EH (cell line): Measurements from ENCODE around the gene OXCT2.
A peak's percentile ranks its signal among the peaks of the same experiment; 100 is the strongest.
"Not testable (repeated sequence)": the region's sequence is repeated elsewhere in the genome, so short reads cannot be mapped to it uniquely, and the experiment has no call there.

ENCODE experiments used
- DNase-seq: peaks from one replicate; pipeline ENCODE4 v3.0.0-alpha.2; 2015; ENCODE audit warnings: low read depth

The OXCT2 gene

DNA sequence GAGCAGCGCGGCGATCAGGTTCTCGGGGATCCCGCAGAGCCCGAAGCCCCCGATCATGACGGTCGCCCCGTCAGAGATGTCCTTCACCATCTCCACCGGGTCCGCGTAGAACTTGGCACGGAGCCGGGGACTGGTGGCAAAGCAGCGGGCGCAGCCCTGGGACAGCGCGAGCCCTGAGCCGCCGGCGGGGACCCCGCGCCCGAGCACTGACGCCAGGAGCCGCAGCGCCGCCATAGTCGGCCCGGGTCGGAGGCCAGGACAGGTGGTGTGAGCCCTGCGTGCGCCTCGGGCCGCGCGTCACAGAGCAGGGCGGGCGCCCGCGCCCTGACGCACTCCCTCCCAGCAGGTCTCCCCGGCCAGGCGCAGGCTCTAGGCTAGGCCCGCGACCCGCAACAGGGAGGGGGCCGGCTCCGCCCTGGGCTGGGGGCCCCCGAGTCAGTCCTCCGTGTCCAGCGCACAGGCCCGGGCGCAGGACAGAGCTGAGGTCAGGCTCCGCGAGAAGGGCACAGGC, at the start of gene OXCT2:
OXCT2 (minus strand) TSS at position 327 of the 511 bp plus-strand sequence; CDS start at position 234, 93 bp downstream.
- DNase-seq: not testable (repeated sequence)

DNA sequence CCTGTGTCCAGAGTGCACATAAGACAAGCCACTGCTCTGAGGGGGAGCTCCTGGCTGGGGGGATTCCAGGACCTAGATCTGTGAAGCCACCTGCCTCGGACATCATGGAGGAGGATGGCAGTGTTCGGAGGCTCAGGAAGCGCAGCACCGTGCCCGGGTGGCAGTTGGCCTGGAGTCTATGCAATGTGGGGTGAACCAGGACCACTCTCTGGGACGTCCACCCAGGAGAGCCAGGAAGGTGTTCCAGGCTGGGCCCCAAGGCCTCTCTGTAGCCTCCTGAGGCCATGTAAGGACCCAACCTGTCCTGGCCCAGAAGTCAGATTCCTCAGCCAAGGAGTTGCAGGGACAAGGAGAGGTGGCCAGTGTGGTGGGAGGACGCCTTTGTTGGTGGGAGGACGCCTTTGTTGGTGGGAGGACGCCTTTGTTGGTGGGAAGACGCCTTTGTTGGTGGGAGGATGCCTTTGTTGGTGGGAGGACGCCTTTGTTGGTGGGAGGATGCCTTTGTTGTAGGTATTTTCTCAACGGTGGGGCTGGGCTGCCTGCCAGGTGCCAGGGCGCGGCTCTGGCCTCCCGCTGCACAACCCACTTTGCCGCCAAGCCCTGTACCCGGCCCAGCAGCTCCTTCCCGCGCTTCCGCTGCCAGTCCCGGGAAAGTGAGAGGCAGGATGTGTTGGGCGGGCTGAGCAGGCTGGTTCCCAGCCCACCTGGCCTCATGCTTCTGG, 48.1 kb upstream of the OXCT2 start:
- no peak for DNase-seq

DNA sequence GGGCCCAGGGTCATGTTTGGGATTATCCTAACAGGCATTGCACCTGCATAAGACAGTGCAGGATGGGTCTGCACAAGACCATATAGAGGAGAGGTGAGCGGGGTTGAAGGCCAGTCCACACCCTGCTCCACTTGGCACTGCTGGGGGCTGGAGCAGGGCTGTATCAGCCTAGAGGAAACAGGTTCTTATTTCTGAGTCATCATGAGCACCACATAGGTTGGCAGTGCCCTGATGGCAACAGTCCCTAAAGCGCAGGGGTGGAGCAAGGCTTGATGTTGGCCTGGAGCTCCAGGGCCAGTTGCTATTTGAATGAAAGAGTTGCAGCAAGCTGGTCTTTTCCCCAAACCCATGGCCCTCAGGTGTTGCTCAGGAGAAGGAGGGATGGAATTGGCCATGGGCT, 47.3 kb upstream of the OXCT2 start:
- no peak for DNase-seq

DNA sequence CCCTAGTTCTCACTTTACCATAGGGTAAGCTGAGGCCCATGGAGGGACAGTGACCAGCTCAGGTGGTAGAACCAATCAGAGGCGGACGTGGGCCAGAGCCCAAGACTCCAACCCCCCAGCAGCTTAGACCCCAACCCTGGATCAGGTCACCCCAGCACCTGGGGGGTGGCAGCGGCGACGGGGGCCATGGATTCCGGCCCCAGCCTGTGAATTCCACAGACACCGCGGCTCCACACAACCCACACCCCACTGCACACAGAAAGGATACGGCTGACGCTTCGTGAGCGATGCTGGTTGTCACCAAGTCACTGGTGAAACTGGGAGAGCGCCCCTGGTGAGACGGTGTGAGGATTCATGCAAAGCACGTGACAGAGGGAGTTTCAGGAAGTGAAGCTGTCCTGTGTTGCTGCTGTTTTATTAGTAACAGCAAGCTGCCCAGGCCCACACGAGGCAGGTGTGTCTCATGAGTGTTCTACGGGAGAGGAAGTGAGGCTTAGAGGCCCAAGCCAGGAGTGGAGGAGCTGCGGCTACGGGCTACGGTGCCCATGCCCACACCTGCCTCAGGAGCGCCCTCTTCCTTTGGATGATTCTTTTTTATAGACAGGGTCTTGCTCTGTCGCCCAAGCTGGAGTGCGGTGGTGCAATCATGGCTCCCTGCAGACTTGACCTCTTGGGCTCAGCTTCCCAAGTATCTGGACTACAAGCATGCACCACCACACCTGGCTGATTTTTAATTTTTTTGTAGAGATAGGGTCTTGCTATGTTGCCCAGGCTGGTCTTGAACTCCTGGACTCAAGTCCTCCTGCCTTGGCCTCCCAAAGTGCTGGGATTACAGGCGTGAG, 46.2 kb upstream of the OXCT2 start:
- not testable (repeated sequence) for DNase-seq

DNA sequence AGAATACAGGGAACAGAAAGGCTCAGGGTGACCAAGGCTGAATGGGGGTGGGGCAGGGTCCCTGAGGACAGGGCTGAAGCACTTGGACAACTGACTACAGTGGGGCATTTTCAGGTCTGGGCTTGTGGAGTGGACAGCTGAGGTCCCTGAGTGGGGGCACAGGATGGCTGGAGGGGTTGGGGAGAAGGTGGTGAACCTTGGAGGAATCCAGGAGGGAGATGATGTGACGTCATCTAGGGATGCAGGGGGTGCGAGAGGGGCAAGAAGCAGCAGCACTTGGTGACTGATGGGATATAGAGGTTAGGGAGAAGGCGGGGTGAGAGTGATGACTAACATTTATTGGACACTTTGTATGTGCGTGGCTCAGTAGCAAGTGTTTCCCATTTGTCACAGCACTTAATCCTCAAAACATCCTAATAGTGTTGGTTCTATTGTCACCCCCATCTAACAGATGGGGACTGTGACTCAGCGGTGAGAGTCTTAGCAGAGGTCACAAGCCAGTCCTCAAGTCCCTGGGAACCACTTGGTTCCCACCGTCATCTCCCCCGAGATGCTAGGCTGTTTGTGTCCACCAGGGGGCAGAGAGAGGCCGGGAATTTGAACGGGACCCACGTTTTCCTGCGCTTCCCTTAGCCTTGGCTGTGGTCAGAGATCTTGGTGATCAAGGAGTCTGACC, 45.4 kb upstream of the OXCT2 start:
- peak; percentile 93 for DNase-seq

DNA sequence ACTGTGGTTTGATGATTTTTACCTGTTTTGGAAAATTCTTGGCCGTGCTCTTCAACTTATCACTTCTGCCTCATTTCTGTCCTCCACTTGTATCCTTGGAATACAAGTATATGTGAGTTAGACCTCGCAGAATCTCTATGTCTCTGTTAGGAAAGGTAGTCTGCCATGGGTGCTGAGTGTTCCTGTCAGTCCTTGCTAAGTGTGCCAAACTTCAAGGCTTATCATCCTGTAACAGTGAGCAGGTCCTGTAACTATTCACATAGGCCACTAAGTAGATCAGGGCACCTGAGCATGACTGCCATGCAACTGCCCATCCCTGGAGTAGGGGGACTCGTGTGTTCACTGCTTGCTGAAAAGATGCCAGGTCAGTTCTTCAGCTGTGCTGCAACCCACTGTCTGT, 41.8 kb upstream of the OXCT2 start:
- no peak for DNase-seq

DNA sequence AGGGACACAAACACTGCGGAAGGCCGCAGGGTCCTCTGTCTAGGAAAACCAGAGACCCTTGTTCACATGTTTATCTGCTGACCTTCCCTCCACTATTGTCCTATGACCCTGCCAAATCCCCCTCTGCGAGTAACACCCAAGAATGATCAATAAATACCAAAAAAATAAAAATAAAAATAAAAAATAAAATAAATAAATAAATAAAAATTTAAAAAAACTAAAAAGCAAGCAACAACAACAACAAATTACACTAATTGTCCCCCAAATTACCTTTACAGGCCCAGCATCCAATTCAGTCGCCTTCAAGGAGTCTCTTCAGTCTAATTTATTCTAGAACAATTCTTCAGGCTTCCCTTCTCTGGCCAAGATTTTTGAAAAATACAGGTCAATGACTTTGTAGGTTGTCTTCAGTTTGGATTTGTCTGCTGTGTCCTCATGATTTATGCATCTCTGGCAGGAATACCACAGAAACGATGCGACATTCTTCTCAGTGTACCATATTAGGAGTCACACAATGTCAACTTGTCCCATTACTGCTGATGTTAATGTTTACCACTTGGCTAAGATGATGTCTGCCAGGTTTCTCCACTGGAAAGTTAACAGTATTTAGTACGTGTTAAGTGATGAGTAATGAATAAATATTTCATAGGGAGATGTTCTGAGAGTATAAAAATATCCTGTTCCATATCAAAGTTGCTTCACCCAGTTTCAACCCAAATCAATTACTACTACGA, 37.8 kb upstream of the OXCT2 start:
- DNase-seq: peak; percentile 27

DNA sequence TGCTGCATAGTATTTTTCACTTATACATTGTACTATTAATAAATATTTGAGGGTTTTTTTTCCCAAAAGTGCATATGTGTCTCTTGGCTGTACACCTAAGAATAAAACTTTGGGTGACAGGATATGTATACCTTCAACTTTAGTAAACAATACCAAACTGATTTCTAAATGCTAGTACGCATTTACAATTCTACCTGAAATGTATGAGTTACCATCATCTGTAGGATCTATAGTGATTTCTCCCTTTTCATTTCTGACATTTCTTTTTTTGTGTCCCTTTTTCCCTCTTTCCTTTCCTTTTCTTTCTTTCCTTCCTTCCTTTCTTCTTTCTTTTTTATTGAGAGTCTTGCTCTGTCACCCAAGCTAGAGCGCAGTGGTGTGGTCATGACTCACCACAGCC, 34.2 kb upstream of the OXCT2 start:
- DNase-seq: no peak

DNA sequence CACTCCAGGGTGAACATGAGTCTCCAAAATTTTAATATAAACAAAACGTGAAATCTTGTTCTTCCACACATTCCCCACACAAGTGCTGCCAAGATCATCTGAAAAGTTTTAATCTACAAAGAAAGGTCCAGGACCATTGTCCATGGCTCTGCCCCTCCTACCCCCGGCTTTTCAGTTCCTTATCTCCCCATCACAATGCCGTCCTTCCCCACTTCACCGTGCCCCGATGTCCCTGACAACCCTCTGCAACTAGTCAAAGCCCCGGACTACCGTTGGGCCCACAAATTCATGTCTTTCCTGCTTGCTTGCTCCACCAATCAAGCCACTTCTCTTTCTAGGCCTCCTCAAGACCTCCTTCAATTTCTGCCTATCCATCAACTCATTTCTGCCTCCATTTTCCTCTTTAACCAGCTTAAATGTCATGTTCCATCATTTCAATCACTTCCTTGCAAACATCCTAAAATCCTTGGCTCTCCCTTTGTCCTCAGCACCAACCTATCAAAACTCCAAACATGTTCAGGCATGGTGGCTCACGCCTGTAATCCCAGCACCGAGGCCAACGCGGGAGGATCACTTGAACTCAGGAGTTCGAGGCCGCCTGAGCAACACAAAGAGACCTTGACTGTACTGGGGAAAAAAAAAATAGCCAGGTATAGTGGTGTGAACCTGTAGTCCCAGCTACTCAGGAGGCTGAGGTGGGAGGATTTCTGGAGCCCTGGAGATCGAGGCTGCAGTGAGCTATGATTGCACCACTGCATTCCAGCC, 31.5 kb upstream of the OXCT2 start:
- no peak for DNase-seq

DNA sequence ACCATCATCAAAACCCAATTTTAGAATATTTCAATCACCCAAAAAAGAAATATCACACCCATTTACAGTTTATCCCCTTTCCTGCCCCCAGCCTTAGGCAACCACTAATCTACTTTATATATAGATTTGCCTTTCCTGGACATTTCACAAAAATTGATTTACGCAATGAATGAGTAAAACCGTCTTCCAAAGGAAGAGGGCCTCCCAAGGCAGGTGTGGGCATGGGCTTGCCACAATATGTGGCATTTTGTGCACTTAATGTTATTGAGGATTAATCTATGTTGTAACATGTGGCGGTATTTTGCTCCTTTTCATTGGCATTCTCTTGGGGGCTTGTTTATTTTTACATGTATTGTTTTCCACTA, 29.3 kb upstream of the OXCT2 start:
- no peak for DNase-seq

DNA sequence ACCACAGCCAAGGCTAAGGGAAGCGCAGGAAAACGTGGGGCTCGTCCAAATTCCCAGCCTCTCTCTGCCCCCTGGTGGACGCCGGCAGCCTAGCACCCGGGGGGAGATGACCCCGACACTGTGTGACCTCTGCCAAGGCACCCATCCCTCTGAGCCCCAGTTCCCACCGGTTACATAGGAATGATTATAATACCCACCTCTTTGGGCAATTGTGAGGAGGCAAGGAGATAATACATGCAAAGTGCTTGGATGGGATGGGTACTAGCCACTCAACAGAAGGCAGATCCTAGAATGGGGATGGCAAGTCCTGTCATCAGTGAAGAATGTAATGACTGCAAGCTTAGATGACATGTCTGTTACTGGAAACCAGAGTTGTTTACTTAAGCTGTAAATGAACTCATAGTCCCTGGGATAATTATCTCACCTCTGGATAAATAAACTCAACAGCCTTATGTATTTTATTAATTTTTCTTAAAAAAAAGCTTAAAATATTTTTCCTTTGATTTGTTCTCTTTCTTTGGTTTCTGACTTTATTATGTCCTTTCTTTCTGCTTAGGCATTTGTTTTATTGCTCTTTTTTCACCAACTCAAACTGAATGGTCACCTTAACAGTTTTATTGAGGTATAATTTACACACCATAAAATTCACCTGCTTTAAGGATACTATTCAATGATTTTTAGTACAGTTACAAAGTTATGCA, 28.8 kb upstream of the OXCT2 start:
- DNase-seq: peak; percentile 91

DNA sequence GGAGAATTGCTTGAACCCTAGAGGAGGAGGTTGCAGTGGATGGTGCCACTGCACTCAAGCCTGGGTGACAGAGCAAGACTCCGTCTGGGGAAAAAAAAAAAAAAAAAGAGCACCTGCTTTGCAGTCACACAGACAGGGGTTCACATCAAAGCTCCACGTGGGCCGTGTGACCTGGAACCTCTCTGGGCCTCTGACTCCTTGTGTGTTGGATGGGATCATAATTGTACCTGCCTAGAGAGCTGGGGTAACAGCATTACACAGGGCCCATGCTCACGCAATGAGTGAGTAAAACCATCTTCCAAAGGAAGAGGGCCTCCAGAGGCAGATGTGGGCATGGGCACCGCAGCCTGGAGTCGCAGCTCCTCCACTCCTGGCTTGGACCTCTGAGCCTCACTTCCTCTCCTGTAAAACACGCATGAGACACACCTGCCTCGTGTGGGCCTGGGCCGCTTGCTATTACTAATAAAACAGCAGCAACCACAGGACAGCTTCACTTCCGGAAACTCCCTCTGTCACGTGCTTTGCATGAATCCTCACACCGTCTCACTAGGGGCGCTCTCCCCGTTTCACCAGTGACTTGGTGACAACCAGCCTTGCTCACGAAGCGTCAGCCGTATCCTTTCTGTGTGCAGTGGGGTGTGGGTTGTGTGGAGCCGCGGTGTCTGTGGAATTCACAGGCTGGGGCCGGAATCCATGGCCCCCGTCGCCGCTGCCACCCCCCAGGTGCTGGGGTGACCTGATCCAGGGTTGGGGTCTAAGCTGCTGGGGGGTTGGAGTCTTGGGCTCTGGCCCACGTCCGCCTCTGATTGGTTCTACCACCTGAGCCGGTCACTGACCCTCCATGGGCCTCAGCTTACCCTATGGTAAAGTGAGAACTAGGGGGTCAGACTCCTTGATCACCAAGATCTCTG, 28.0 kb upstream of the OXCT2 start:
- peak; percentile 72 for DNase-seq

DNA sequence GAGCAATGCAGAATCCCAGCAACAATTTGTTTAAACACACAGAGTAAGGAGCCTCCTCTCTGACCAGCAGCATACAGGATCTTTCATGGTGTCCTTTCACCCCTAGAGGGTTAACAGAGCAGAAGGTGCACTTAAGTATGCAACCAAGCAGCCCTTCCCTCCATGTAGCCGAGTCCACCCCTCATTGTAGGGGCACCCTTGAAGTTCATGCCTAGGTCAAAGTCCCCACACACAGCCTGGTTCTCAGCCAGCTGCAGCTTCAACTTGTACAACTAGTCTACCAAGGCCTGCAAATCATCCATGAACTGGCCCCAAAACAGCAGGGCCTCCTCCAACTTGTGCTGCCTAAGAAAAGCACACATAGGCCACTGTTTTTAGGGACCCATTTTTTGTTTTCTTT, 24.5 kb upstream of the OXCT2 start:
- DNase-seq: no peak

DNA sequence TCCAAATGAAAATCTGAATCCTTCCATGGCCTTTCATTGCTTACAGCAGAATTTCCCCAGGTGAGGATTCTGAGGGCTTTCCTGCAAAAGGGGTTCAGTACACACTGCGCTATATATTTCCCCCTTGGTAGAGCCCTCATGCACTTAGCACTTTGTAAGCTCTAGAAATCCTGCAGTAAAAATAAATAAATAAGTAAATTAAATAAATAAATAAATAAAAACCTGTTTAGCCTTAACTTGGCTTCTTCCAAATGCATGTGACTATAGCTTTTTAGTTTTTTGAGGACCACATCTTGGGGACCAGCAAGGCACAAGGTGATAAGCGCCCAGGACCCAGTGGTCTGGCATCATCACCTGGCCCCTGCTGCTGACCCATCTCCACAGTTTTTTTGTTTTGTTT, 20.7 kb upstream of the OXCT2 start:
- no peak for DNase-seq

DNA sequence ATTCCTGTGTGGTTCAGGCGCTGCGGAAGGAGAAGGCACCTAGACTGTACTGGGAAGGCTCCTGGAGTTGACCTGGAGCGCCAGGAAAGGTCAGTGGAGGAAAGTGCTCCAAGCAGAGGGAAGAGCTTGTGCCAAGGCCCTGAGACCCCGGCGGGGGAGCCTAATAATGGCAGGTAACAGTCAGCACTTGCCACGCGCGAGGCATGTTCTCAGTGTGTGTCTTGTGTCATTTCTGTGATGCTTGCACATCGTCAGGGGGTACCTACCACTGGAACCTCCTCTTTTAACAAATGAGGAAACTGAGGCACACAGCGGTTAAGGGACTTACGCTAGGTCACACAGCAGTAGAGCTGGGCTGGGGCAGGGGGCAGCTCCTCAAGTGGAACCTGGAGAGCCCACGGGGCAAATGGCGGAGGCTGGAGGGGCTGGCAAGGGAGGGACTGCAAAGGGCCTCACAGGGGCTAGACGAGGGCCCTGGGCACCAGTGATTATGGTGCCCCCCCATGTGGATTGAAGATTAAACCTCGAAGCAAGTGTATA, 18.5 kb upstream of the OXCT2 start:
- DNase-seq: no peak

DNA sequence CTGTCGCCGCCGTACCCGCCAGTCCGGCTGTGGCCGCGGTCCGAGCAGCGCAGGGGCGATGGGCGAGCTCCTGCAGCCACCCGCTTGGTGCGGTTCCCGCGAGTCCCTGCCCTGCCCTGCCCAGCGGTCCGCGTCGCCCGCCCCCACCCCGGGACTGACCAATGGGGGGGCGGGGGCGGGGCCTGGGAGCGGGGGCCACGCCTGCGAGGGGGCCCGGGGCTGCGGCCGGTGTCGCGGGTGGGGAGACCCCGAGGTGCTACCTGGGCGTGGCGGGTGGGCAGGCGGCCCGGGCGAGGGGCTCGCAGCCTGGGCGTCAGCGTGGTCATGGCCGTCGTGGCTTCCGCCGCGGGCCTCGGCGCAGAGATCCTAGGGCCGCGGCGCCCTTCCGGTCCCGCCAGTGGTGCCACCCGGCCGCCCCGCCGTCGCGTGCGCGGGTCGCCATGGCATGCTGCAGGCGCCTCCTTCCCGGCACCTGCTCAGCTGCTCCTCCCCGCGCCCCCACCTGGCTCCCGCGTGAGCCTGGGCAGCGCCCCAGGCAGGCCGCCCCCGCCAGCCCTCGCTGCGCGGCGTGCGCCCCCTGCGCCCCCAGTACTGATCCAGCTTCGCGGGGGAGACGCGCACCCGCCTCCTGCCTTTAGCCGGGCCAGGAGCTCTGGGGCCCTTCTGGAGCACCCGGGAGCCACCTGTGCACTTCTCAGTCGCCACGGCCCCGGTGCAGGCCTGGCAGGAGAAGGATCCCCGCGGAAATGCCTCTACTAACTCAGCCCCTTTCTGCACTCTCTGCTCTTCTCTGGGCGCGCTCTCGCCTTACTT, 17.8 kb upstream of the OXCT2 start, which contains the start of gene BMP8B:
BMP8B (minus strand) TSS at position 108 of the 813 bp plus-strand sequence. CDS start 380 bp downstream, outside the sequence.
- peak; percentile 38 for DNase-seq

DNA sequence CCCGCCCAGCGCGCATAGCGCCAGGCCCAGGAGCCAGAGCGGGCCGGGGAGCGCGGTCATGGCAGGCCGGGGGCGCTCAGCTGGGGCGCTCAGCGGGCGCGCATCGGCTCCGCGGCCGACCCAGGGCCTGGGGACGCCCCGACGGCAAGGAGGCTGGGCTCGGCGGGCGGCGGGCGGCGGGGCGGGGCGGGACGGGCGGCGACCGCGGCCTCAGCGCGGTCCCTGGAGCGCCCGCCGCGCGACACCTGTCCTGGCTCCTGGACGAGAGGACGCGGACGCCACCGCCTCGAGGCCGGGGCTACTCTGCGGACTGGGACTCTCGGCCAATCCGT, 17.2 kb upstream of the OXCT2 start:
- no peak for DNase-seq

DNA sequence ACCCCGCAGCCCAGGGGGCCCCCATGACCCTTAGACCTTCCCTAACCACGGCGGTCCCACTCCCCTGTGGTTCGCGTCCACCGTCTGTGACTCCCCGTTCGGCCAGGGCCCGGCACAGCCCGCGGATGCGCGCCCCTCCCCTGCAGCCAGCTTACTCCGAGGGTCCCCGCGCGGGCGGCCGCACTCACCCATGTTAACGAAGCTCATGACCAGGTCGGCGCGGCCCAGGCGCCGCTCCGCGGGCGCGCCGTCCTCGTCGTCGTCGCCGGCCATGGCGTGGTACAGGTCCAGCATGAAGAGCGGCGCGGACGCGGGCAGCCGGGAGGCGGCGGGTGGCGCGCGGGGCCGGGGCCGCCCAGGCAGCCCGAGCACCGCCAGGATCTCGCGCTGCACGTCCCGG, 16.8 kb upstream of the OXCT2 start:
- not testable (repeated sequence) for DNase-seq
